HG03066 (cell line): ENCODE results near the gene PFKFB1.
"Not testable (repeated sequence)": the region's sequence is repeated elsewhere in the genome, so short reads cannot be mapped to it uniquely, and the experiment has no call there.

Experiments
- ATAC-seq: cut with Tn5 transposase; IDR thresholded peaks from one replicate; pipeline ENCODE4 v1.9.1; 2021; ENCODE audit warnings: low read depth; ENCODE audit not compliant: unreplicated experiment

PFKFB1 gene

DNA sequence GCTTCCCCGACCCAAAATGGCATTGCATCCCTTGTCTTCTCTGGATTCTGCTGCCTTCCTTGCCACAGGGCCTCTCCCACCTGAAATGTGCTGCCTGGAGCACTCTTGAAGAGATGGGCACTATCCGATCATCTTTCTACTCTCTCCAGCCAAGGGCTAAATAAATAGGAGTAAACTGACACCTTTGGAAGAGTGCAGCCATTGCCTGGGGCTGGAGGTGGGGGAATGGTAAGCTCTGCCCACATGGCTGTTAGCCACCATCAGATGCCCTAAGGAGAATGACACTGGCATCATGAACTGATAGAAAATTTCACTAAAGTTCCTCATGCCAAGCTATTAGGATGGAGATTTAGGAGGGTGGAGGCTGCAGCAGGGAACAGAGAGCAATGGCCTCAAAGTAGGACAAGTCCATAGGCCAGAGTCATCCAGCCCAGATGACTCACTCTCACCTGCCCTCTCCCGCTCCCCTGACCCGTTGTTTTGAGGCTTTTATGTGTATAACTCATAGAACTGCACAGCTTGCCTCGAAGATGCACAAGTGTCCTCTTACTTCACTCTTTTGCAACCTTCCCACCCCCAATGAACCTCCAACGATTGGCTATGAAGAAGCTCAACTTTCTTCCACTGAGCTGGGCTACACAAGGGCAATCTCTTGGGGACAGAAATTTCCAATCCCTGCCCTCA lies 822 bp upstream of the PFKFB1 start:
- ATAC-seq: no peak

GRCh38 chrX:54992911-54993622 lies 921 bp downstream of the PFKFB1 start:
- no peak for ATAC-seq

- no peak for ATAC-seq
Measured at GRCh38 chrX:54991706-54992105, 2.3 kb downstream of the PFKFB1 start.

GRCh38 chrX:54983306-54983705 lies 10.7 kb downstream of the PFKFB1 start:
- not testable (repeated sequence) for ATAC-seq

GRCh38 chrX:54980334-54980733 lies 13.7 kb downstream of the PFKFB1 start:
- no peak for ATAC-seq

GRCh38 chrX:54979432-54979831 lies 14.6 kb downstream of the PFKFB1 start:
- no peak for ATAC-seq

DNA sequence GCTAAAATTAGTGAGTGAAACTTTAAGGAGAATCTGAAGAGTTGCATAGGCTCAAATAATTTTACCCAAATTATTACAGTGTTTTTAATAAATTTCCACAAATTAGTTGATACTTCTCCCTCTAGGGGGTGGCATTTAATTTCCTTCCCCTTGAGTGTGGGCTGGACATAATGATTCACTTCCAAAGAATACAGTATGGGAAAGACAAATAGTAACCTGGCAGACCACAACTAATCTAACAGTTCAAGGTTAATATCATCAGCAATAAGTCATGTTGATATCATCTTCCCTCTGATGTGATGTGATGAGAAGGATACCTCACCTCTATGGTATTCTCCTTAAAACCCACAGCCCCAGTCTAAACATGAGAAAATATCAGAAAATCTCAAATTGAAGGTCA lies 15.5 kb downstream of the PFKFB1 start:
- no peak for ATAC-seq

DNA sequence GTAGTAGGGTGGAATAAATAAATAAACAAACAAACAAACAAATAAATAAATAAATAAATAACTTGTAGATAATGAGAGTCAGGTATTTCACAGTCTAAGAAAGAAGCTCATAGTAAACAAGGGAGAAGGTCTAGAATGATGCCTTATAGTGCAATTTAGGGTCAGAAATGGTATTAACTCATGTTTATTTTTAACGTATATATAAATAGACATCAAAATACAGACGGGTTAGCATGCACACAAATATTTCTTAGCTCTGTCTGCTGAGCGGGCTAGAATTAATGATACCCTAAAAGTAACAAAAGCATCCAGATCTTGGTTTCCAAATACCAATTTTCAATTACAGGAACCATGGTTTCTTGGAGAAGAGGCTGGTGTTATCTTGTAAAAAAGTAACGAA lies 16.6 kb downstream of the PFKFB1 start:
- no peak for ATAC-seq

GRCh38 chrX:54964766-54965497 lies 29.1 kb downstream of the PFKFB1 start:
- ATAC-seq: no peak

- ATAC-seq: no peak
Measured at GRCh38 chrX:54961750-54962149, 32.2 kb downstream of the PFKFB1 start.

DNA sequence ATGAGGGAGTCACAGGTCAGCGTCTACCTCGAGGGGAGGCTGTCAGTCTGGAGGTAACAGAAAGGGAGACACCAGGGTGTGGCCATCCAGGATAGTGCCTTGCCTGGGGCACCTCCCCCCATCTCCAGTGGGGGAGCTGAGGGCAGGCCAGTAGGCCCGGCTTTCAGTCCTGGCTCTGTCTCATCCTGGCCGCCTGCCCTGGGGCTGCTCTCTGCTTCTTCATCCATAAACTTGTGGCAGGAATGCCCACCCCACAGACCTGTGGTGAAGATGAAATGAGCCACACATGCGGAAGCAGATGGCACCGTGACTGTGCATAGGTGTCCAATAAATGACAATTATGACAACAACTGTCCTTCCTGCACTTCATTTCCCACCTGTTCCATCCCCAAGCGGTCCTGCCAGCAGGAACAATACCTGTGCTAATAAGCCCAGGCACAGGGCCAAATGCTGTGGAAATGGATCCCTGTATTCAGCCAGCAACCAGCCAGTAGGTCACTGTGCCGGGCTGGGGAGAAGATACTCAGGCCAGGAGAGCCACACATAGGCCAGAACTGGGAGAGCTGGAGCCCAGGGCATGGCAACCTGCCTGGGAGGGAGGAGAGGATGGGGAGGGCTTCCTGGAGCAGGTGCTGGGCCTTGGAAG lies 43.1 kb downstream of the PFKFB1 start:
- no peak for ATAC-seq

DNA sequence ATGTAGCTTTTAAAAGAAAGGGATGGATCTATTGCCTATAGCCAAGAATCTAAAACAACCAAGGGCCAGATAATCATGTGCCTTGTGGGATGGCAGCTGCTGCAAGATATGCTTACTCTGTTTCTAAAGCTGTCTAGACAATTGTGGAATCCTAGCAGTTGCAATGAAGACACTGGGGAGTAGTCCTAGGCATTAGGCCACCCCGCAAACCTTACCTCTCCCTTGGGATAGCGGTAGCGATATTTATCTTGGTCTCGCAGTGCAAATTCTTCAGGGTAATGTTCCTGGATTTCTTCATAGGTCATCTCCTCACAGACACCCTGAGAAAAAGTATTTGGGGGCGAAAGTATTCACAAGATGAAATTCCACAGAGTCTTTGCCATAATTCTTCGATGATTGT lies 48.8 kb downstream of the PFKFB1 start:
- ATAC-seq: no peak

DNA sequence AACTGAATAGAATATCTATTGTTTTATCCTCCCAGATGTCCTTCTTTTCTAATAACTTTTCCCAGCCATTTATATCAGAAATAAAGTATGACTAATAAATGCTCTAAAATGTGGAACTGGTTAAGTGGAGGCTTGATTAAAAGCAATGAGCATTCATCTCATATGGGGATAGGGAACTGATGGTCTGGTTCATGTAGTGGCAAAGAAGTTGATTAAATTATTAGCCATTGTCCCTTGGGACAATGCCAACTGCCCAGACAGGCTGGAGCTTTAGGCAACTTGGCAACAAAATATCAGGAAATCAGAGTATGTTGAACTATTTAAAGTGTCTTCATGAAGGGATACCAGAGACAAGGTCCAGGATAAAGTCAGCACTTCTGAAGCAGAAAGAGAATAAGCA lies 49.2 kb downstream of the PFKFB1 start:
- no peak for ATAC-seq

DNA sequence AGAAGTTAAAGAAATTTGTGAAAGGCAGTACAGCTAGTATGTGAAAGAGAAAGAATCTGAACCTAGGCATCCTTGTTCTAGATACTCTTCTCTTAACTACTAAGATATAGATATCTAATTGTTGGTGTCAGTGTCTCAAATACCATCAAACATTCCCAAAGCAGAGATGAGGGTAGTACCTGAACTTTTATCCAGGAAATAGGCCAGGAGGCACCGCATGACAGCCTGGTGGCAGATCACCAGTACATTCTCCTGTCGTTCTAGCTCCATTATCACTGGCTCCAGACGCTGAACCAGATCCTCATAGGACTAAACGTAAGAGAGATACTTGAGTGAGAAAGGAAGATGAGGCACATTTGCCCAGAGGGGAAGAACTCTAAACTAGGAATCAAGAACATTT lies 56.6 kb downstream of the PFKFB1 start:
- no peak for ATAC-seq

- ATAC-seq: no peak
Measured at GRCh38 chrX:54935306-54935705, 58.7 kb downstream of the PFKFB1 start.

- no peak for ATAC-seq
Measured at GRCh38 chrX:54934890-54935289, 59.1 kb downstream of the PFKFB1 start.

- ATAC-seq: no peak
Measured at GRCh38 chrX:54934058-54934457, 59.9 kb downstream of the PFKFB1 start.

- ATAC-seq: no peak
Measured at GRCh38 chrX:54933150-54933826, 60.7 kb downstream of the PFKFB1 start.

- ATAC-seq: no peak
Measured at GRCh38 chrX:54931107-54931506, 62.9 kb downstream of the PFKFB1 start.

DNA sequence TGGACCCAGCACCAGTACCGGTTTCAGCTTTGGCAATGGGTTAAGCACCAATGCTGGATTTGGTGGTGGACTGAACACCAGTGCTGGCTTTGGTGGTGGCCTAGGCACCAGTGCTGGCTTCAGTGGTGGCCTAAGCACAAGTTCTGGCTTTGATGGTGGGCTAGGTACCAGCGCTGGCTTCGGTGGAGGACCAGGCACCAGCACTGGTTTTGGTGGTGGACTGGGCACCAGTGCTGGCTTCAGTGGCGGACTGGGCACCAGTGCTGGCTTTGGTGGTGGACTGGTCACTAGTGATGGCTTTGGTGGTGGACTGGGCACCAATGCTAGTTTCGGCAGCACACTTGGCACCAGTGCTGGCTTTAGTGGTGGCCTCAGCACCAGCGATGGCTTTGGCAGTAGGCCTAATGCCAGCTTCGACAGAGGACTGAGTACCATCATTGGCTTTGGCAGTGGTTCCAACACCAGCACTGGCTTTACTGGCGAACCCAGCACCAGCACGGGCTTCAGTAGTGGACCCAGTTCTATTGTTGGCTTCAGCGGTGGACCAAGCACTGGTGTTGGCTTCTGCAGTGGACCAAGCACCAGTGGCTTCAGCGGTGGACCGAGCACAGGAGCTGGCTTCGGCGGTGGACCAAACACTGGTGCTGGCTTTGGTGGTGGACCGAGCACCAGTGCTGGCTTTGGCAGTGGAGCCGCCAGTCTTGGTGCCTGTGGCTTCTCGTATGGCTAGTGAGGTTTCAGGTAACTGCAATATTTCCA lies 63.5 kb downstream of the PFKFB1 start:
- no peak for ATAC-seq
